OCI-LY1 (cell line): Measurements from ENCODE around the gene STARD9.

ENCODE experiments used
- H2AFZ ChIP-seq: fragments of 200-600 bp; sonication (generic), shearing (Covaris generic); 2 replicates; pipeline ENCODE4 v1.6.0; 2014; ENCODE audit warnings: antibody characterized with exemption, mild to moderate bottlenecking, low read length
- H3F3A ChIP-seq: fragments of 200-600 bp; sonication (generic), shearing (Covaris generic); 2 replicates; pipeline ENCODE4 v1.6.0; 2014; ENCODE audit warnings: mild to moderate bottlenecking, antibody characterized with exemption, low read length, moderate library complexity; ENCODE audit not compliant: insufficient read depth
- H3K27ac ChIP-seq: fragments of 200-600 bp; sonication (generic); 2 replicates; pipeline ENCODE4 v1.5.1; 2014; ENCODE audit warnings: low read length, mixed run types, mild to moderate bottlenecking, low read depth; ENCODE audit not compliant: poor library complexity, severe bottlenecking
- H3K27me3 ChIP-seq: fragments of 200-600 bp; sonication (generic); 2 replicates; pipeline ENCODE4 v1.6.0; 2014; ENCODE audit warnings: antibody characterized with exemption, mild to moderate bottlenecking, low read length, moderate library complexity; ENCODE audit not compliant: insufficient read depth
- H3K36me3 ChIP-seq: fragments of 200-600 bp; sonication (generic); 2 replicates; pipeline ENCODE4 v1.6.1; 2014; ENCODE audit warnings: mild to moderate bottlenecking, antibody characterized with exemption, low read length, moderate library complexity, mixed read lengths; ENCODE audit not compliant: insufficient read depth
- H3K4me1 ChIP-seq: fragments of 200-600 bp; sonication (generic); 2 replicates; pipeline ENCODE4 v1.5.1; 2014; ENCODE audit warnings: mild to moderate bottlenecking, low read length, moderate library complexity; ENCODE audit not compliant: insufficient read depth, severe bottlenecking
- H3K4me2 ChIP-seq: fragments of 200-600 bp; sonication (generic), shearing (Covaris generic); 2 replicates; pipeline ENCODE4 v1.6.1; 2014; ENCODE audit warnings: low read length
- H3K4me3 ChIP-seq: fragments of 200-600 bp; sonication (generic); 2 replicates; pipeline ENCODE4 v1.5.1; 2014; ENCODE audit warnings: low read length, low read depth, mild to moderate bottlenecking, mixed read lengths; ENCODE audit not compliant: poor library complexity, severe bottlenecking
- H3K79me2 ChIP-seq: fragments of 200-600 bp; shearing (Covaris generic); 2 replicates; pipeline ENCODE4 v1.6.1; 2016; ENCODE audit warnings: mixed run types, low read length, mixed read lengths; ENCODE audit not compliant: insufficient read depth
- H3K9ac ChIP-seq: fragments of 200-600 bp; sonication (generic), shearing (Covaris generic); 2 replicates; pipeline ENCODE4 v1.6.1; 2014; ENCODE audit warnings: mild to moderate bottlenecking, low read length, mixed read lengths
- H3K9me2 ChIP-seq: fragments of 200-600 bp; sonication (generic), shearing (Covaris generic); 2 replicates; pipeline ENCODE4 v1.6.1; 2014; ENCODE audit warnings: low read depth, mild to moderate bottlenecking, low read length, mixed read lengths
- H3K9me3 ChIP-seq: fragments of 200-600 bp; shearing (Covaris generic); 2 replicates; pipeline ENCODE4 v1.6.1; 2014; ENCODE audit warnings: low read length, mixed read lengths
- H4K20me1 ChIP-seq: fragments of 200-600 bp; sonication (generic), shearing (Covaris generic); 2 replicates; pipeline ENCODE4 v1.6.0; 2016; ENCODE audit warnings: mild to moderate bottlenecking, low read length; ENCODE audit not compliant: insufficient read depth
- CTCF ChIP-seq: fragments of 200-600 bp; sonication (generic), shearing (Covaris generic); IDR thresholded peaks from 2 replicates; pipeline ENCODE4 v1.5.1; 2017; ENCODE audit warnings: mild to moderate bottlenecking, antibody characterized with exemption, low read length, moderate library complexity, mixed read lengths
- EZH2 ChIP-seq: fragments of 200-600 bp; sonication (generic), shearing (Covaris generic); IDR thresholded peaks from 2 replicates; pipeline ENCODE4 v1.8.0; 2017; ENCODE audit warnings: borderline replicate concordance, mixed run types, mild to moderate bottlenecking, antibody characterized with exemption, low read length, moderate library complexity, mixed read lengths

STARD9 gene

GRCh38 chr15:42712584-42712983 lies 137.2 kb downstream of the STARD9 start:
- Histone ChIP-seq H4K20me1 (no peaks in the 10 kb centered on the region), H3K4me3 (no peak overlapping the region), H3K9me2 (no peaks in the 10 kb centered on the region), H3F3A (no peaks in the 10 kb centered on the region), H3K4me2 (no peak overlapping the region), H3K4me1 (no peaks in the 10 kb centered on the region), H3K36me3 (peaks cover 4% of the 10 kb centered on the region; the same call in 1 of the 2 replicates), H3K9ac (no peak overlapping the region), H2AFZ (no peak overlapping the region), H3K9me3 (no peaks in the 10 kb centered on the region), H3K27me3 (no peaks in the 10 kb centered on the region), H3K27ac (no peak overlapping the region), H3K79me2 (no peaks in the 10 kb centered on the region)
- TF ChIP-seq EZH2 (no peak), CTCF (no peak)

DNA sequence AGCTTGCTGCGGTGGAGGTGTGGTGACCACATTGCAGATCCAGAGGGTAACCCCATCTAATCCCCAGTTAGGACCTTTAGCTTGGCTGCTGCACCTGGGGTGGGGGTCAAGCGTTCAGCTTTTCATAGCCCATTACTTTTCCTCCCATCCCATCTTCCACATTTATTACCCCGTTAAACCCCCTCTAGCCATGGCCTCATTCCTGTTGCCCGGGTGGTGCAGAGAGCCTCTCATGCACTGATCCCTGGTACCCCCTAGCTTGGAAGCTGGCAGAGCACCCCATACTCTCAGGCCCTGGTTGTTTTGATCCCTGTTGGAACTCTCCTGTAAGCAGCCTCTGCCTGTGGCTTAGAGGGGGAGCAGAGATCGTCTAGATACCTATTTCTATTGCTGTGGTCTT lies 140.7 kb downstream of the STARD9 start:
- no peak overlapping the region for H3K4me2 ChIP-seq
- peaks cover 32% of the 10 kb centered on the region; the same call in 1 of the 2 replicates for H3K36me3 ChIP-seq
- no peaks in the 10 kb centered on the region for H3K9me2 ChIP-seq
- no peaks in the 10 kb centered on the region for H3K4me1 ChIP-seq
- H4K20me1 ChIP-seq: no peaks in the 10 kb centered on the region
- H3K9me3 ChIP-seq: no peaks in the 10 kb centered on the region
- TF ChIP-seq EZH2 (no peak), CTCF (no peak)
- H3K27me3 ChIP-seq: no peaks in the 10 kb centered on the region
- H3F3A ChIP-seq: no peaks in the 10 kb centered on the region
- no peak overlapping the region for H3K4me3 ChIP-seq
- H3K79me2 ChIP-seq: no peaks in the 10 kb centered on the region
- H3K27ac ChIP-seq: no peak overlapping the region
- no peak overlapping the region for H3K9ac ChIP-seq
- H2AFZ ChIP-seq: no peak overlapping the region

- no peak overlapping the region for H3K4me2 ChIP-seq
- no peaks in the 10 kb centered on the region for H3F3A ChIP-seq
- TF ChIP-seq EZH2 (no peak), CTCF (no peak)
- no peaks in the 10 kb centered on the region for H4K20me1 ChIP-seq
- no peaks in the 10 kb centered on the region for H3K79me2 ChIP-seq
- H3K27ac ChIP-seq: no peak overlapping the region
- H2AFZ ChIP-seq: no peak overlapping the region
- no peaks in the 10 kb centered on the region for H3K4me1 ChIP-seq
- H3K9me3 ChIP-seq: no peaks in the 10 kb centered on the region
- peaks cover 31% of the 10 kb centered on the region; the same call in 1 of the 2 replicates for H3K36me3 ChIP-seq
- no peaks in the 10 kb centered on the region for H3K27me3 ChIP-seq
- H3K9ac ChIP-seq: no peak overlapping the region
- H3K4me3 ChIP-seq: no peak overlapping the region
- no peaks in the 10 kb centered on the region for H3K9me2 ChIP-seq
These were observed 141.2 kb downstream of the STARD9 start for GRCh38 chr15:42716626-42717025.
